ENCODE results near the gene IFT80.

Gene IFT80

DNA sequence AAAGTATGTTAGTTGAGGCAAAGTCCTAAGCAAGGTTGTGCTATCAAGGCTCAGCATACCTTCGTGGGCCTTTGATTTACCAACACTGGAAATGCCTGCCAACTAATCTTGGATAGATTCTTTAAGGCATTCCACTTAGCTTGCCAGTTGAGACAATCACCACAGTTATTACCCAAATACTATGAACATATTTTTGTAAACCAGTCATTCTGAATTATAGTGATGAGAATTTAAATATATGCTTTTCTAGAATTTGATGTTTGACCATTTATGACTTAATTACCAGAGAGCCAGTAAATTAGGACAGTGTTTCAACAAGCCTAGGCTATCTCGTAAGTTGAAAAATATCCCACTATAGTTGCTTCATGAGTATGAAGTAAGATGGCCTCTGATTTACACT is 35.0 kb upstream of the IFT80 start:
- Histone ChIP-seq H2AFZ (ENCODE audit: low read length) (no peak overlapping the region), H3K9ac (ENCODE audit: low read length) (no peak overlapping the region), H4K20me1 (ENCODE audit: insufficient read depth, low read length) (no peaks in the 10 kb centered on the region), H3K4me2 (ENCODE audit: low read length) (no peak overlapping the region), H3K9me3 (ENCODE audit: low read length) (no peaks in the 10 kb centered on the region), H3K79me2 (ENCODE audit: insufficient read depth, low read length) (peaks cover 42% of the 10 kb centered on the region), H3K9me2 (ENCODE audit: low read depth, low read length) (no peaks in the 10 kb centered on the region), H3K27ac (ENCODE audit: low read depth, low read length, poor library complexity, severe bottlenecking) (no peak overlapping the region), H3F3A (ENCODE audit: insufficient read depth, low read length) (peaks cover 24% of the 10 kb centered on the region; the same call in 1 of the 2 replicates), H3K36me3 (ENCODE audit: insufficient read depth, low read length) (peaks cover 100% of the 10 kb centered on the region), H3K27me3 (ENCODE audit: insufficient read depth, low read length) (no peaks in the 10 kb centered on the region), H3K4me1 (ENCODE audit: insufficient read depth, low read length, severe bottlenecking) (no peaks in the 10 kb centered on the region), H3K4me3 (ENCODE audit: low read depth, low read length, poor library complexity, severe bottlenecking) (no peak overlapping the region)
- TF ChIP-seq EZH2 (IDR thresholded peaks at IDR 0.05; ENCODE audit: borderline replicate concordance, low read length), result no peak
- TF ChIP-seq, protein P1, sequence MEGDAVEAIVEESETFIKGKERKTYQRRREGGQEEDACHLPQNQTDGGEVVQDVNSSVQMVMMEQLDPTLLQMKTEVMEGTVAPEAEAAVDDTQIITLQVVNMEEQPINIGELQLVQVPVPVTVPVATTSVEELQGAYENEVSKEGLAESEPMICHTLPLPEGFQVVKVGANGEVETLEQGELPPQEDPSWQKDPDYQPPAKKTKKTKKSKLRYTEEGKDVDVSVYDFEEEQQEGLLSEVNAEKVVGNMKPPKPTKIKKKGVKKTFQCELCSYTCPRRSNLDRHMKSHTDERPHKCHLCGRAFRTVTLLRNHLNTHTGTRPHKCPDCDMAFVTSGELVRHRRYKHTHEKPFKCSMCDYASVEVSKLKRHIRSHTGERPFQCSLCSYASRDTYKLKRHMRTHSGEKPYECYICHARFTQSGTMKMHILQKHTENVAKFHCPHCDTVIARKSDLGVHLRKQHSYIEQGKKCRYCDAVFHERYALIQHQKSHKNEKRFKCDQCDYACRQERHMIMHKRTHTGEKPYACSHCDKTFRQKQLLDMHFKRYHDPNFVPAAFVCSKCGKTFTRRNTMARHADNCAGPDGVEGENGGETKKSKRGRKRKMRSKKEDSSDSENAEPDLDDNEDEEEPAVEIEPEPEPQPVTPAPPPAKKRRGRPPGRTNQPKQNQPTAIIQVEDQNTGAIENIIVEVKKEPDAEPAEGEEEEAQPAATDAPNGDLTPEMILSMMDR (IDR thresholded peaks at IDR 0.05; ENCODE audit: low read length), result no peak

DNA sequence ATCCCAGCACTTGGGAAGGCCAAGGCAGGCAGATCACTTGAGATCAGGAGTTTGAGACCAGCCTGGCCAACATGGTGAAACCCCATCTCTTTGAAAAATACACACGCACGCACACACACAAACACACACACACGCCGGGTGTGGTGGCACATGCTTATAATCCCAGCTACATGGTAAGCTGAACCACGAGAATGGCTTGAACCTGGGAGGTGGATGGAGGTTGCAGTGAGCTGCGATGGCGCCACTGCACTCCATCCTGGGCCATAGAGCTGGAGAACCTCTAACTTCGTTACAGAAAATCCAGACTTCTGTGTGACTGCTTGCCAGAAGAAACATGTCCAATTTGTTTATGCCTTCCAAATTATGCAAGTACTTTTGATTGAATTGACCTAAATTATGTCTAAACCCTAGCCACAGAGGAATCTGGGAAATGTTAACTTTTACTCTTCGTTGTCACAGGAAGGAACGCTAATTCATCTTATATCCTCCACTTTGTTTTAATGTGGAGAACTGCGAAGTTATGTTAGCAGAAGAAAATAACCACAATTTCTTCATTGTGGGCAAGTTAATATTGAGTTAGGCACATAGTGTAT is 28.9 kb upstream of the IFT80 start:
- peaks cover 16% of the 10 kb centered on the region; the same call in 1 of the 2 replicates for H3K79me2 ChIP-seq (ENCODE audit: insufficient read depth, low read length)
- H2AFZ ChIP-seq (ENCODE audit: low read length), result no peak overlapping the region
- no peak overlapping the region for H3K4me2 ChIP-seq (ENCODE audit: low read length)
- peaks cover 13% of the 10 kb centered on the region; the same call in 1 of the 2 replicates for H3F3A ChIP-seq (ENCODE audit: insufficient read depth, low read length)
- H3K4me3 ChIP-seq (ENCODE audit: low read depth, low read length, poor library complexity, severe bottlenecking), result no peak overlapping the region
- no peaks in the 10 kb centered on the region for H3K4me1 ChIP-seq (ENCODE audit: insufficient read depth, low read length, severe bottlenecking)
- no peak overlapping the region for H3K27ac ChIP-seq (ENCODE audit: low read depth, low read length, poor library complexity, severe bottlenecking)
- peaks cover 100% of the 10 kb centered on the region for H3K36me3 ChIP-seq (ENCODE audit: insufficient read depth, low read length)
- no peaks in the 10 kb centered on the region for H3K9me2 ChIP-seq (ENCODE audit: low read depth, low read length)
- TF ChIP-seq, protein P1 (IDR thresholded peaks at IDR 0.05; ENCODE audit: low read length), result no peak
- TF ChIP-seq EZH2 (IDR thresholded peaks at IDR 0.05; ENCODE audit: borderline replicate concordance, low read length), result no peak
- H3K9me3 ChIP-seq (ENCODE audit: low read length), result no peaks in the 10 kb centered on the region
- no peak overlapping the region for H3K9ac ChIP-seq (ENCODE audit: low read length)
- H4K20me1 ChIP-seq (ENCODE audit: insufficient read depth, low read length), result no peaks in the 10 kb centered on the region
- no peaks in the 10 kb centered on the region for H3K27me3 ChIP-seq (ENCODE audit: insufficient read depth, low read length)

GRCh38 chr3:160417311-160417710 is 18.3 kb upstream of the IFT80 start:
- H2AFZ ChIP-seq (ENCODE audit: low read length), result no peak overlapping the region
- TF ChIP-seq, protein P1 (IDR thresholded peaks at IDR 0.05; ENCODE audit: low read length), result no peak
- TF ChIP-seq EZH2 (IDR thresholded peaks at IDR 0.05; ENCODE audit: borderline replicate concordance, low read length), result no peak

More at GRCh38 chr3:160417311-160417710, 18.3 kb upstream of the IFT80 start:
- Histone ChIP-seq H3K9me2 (ENCODE audit: low read depth, low read length) (no peaks in the 10 kb centered on the region), H3K4me1 (ENCODE audit: insufficient read depth, low read length, severe bottlenecking) (no peaks in the 10 kb centered on the region), H3K79me2 (ENCODE audit: insufficient read depth, low read length) (peaks cover 15% of the 10 kb centered on the region; the same call in 1 of the 2 replicates), H3F3A (ENCODE audit: insufficient read depth, low read length) (peaks cover 12% of the 10 kb centered on the region), H4K20me1 (ENCODE audit: insufficient read depth, low read length) (no peaks in the 10 kb centered on the region), H3K27me3 (ENCODE audit: insufficient read depth, low read length) (no peaks in the 10 kb centered on the region), H3K4me3 (ENCODE audit: low read depth, low read length, poor library complexity, severe bottlenecking) (no peak overlapping the region), H3K9me3 (ENCODE audit: low read length) (no peaks in the 10 kb centered on the region), H3K36me3 (ENCODE audit: insufficient read depth, low read length) (peaks cover 98% of the 10 kb centered on the region), H3K4me2 (ENCODE audit: low read length) (no peak overlapping the region), H3K9ac (ENCODE audit: low read length) (no peak overlapping the region), H3K27ac (ENCODE audit: low read depth, low read length, poor library complexity, severe bottlenecking) (no peak overlapping the region)

All from OCI-LY1 (cell line).